ENCODE measurements around the gene EVL.

The EVL gene

DNA sequence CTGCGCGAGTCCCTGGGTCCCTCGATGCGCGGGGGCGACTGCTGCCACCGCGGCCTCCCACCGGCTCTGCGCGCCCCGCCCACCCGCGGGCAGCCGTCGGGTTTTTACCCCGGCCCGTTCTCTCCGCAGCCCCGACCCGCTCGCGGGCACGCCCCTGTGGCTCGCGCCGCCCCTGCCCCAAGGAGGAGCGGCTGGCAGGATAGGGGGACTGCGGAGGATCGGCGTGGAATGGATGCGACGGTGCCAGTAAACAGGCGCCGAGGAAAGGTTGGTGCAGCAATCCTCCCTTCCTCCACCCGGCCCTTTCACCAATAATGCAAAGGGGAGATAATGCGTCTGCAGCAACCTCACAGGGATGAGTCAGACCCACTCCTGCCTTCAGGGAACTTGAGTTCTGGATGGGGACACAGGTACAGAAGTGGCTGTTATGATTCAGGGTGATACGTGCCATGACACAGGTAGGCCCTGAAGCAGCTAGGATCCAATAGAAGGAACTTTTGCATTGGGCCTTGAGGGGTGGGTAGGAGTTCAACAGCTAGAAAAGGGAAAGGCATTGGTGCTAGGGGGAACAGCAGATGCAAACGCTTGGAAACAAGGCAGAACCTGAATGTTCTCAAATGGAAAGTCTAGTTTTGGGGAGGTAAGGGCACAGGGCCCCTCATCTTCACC is 94.8 kb downstream of the EVL start:
- TF ChIP-seq GATA3 (IDR thresholded peaks at IDR 0.05; ENCODE audit: low read depth, low read length) (no peak), GATA2 (IDR thresholded peaks at IDR 0.05; ENCODE audit: low read depth, low read length) (no peak)

DNA sequence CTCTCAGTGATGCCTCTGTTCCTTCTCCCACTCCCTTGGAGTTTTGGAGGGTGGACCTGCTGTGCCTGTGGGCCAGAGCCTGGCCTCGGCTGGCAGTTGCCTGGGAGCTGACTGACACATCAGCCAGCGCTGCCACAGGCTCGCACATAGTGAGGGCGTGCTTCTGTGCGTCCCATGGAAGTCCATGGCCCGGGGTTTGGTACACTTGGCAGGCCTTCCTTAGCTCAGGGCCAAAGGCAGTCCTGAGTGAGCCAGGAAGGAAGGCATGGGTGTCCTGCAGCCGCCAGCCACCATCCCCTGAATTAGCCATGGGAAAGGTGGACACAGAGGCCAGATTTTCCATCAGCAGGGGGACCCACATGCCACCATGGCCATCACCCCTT is 95.3 kb downstream of the EVL start:
- TF ChIP-seq GATA3 (IDR thresholded peaks at IDR 0.05; ENCODE audit: low read depth, low read length), result no peak
- no peak for TF ChIP-seq GATA2 (IDR thresholded peaks at IDR 0.05; ENCODE audit: low read depth, low read length)

DNA sequence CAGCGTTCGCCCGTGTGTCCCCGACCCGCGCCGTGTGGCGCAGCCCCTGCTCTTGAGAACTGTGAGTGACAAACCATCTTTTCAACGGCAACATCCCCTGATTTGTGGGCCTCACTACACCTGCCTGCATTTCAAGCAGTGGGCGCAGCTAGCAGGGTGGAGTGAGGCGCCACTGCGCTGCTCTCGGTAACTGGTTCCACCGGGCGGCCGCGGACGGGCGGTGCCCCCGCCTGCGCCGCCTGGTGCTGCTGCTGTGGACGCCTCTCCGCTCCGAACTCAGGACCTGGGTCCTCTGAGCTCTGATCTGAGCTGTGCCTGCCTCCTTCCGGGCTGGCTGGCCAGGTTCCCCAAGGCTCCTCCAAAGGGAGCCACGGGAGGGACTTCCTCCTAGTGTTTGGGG is 100.2 kb downstream of the EVL start:
- no peak for TF ChIP-seq GATA2 (IDR thresholded peaks at IDR 0.05; ENCODE audit: low read depth, low read length)

DNA sequence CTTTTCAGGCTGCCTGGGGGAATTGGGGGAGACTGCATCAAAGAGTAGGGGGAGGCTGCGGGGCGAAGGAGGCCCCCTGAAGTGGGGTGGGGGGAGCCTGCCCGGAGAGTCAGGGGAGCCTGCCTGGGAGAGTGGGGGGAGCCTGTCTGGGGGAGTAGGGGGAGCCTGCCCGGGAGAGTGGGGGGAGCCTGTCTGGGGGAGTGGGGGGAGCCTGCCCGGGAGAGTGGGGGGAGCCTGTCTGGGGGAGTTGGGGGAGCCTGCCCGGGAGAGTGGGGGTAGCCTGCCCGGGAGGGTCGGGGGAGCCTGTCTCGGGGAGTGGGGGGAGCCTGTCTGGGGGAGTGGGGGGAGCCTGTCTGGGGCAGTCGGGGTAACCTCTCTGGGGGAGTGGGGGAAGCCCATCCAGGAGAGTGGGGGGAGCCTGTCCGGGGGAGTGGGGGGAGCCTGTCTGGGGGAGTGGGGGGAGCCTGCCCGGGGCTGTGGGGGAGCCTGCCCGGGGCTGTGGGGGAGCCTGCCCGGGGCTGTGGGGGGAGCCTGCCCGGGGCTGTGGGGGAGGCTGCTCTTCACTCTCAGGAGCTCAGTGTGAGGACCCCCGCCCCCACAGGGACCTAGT is 100.7 kb downstream of the EVL start:
- TF ChIP-seq GATA2 (IDR thresholded peaks at IDR 0.05; ENCODE audit: low read depth, low read length), result no peak
- TF ChIP-seq GATA3 (IDR thresholded peaks at IDR 0.05; ENCODE audit: low read depth, low read length), result no peak

DNA sequence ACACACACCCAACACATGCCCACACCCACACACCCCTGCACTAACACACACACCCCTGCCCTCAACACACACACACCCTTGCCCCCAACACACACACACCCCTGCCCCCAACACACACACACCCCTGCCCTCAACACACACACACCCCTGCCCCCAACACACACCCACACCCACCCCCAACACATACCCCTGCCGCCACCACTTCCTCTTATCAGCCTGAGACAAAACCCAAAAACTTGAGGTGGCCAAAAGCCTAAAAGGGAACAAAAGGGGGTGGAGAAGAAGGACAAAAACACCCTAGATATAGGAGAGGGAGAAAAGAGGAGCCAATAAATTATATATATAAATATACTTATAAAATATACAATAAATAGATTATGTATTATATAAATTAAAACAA is 103.3 kb downstream of the EVL start:
- no peak for TF ChIP-seq GATA2 (IDR thresholded peaks at IDR 0.05; ENCODE audit: low read depth, low read length)
- no peak for TF ChIP-seq GATA3 (IDR thresholded peaks at IDR 0.05; ENCODE audit: low read depth, low read length)

DNA sequence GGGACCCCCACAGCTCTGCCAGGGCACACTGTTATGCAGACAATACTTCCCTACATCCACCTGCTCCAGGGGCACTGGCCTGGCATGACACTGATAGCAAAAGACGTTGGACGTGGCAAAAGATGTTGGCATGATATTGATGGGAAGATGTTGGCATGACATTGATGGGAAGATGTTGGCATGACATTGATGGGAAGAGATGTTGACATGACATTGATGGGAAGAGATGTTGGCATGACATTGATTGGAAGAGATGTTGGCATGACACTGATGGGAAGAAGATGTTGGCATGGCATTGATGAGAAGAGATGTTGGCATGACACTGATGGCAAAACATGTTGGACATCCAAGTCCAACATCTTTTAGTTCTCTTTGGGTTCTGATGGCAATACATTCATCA is 105.7 kb downstream of the EVL start:
- no peak for TF ChIP-seq GATA3 (IDR thresholded peaks at IDR 0.05; ENCODE audit: low read depth, low read length)
- no peak for TF ChIP-seq GATA2 (IDR thresholded peaks at IDR 0.05; ENCODE audit: low read depth, low read length)

DNA sequence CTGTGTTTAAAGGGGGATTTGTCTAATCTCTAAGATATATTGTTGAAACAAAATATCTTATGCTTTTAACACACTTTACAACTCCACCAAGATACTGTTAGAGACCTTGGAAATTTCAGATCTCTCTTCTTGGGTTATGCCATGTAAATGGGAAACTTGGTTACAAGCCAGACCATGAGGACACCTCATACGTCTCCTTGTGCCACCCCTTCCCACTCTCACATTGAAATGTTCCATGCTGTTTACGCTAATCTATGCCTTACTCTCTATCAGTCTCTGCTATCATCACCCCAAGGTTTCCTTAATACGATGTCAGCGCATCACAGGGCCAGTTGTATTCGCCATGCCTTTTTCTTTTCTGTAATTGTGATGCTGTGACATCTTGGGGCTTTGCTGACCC is 107.6 kb downstream of the EVL start:
- TF ChIP-seq GATA2 (IDR thresholded peaks at IDR 0.05; ENCODE audit: low read depth, low read length), result no peak
- TF ChIP-seq GATA3 (IDR thresholded peaks at IDR 0.05; ENCODE audit: low read depth, low read length), result no peak

DNA sequence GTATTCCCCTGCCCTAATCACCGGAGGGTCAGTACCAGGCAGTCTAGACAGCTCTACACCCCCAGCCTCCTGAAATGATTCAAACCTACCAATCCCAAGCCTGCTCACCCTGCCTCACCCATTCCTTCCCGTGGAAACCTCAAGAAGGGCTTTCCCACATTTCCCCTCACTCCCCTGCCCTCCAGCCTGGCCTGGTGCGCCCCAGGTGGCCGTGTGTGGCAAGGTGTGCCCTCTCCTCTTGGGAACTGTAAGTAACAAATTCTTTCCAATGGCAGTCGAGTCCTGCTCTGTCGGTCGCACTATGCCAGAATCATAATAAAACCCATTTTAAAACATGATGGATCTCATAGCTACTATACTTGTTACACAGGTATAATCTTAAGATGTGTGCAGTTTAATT is 108.1 kb downstream of the EVL start:
- no peak for TF ChIP-seq GATA3 (IDR thresholded peaks at IDR 0.05; ENCODE audit: low read depth, low read length)
- no peak for TF ChIP-seq GATA2 (IDR thresholded peaks at IDR 0.05; ENCODE audit: low read depth, low read length)

DNA sequence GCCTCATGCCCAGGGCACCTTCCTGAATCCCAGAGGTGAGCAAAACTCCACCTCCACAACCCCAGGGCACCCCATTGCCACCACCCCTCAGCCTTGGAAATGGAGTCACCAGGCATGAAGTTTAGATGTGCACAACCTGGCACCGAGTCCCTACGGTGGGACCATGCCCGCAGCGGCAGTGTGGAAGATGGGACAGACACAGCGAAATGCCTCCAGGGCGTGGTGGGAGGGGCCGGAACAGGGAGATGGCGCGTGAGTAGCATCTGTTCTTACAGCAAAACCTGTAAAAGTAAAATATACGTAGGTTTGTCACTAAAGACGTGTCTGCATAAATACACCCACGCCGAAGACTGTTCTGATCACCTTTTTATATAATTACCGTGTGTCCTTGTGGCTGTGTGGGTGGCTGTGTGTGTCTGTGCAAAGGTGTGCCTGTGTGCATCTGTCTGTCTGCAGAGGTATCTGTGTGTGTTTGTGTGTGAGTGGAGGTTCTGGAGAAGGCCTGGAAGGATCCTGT is 111.6 kb downstream of the EVL start:
- no peak for TF ChIP-seq GATA3 (IDR thresholded peaks at IDR 0.05; ENCODE audit: low read depth, low read length)
- no peak for TF ChIP-seq GATA2 (IDR thresholded peaks at IDR 0.05; ENCODE audit: low read depth, low read length)

DNA sequence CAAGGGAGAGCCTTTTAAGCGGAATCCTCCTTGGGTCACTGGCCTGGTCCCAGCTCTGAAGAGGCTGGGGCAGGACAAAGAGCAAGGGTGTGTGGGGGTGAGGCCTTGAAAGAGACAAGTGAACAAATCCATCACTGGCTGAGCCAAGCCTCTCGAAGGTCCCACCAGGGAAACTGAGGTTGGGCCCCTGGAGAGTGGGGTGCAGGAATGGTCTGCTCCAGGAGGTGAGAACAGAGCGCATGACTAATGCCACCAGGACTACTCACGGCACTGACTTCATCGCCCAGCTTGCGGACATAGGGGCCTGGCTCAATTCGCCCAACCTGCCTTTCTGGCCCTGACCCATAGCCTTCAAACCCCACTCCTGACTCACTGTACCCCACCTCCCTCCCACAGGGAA is 113.5 kb downstream of the EVL start:
- TF ChIP-seq GATA3 (IDR thresholded peaks at IDR 0.05; ENCODE audit: low read depth, low read length), result no peak
- TF ChIP-seq GATA2 (IDR thresholded peaks at IDR 0.05; ENCODE audit: low read depth, low read length), result no peak

DNA sequence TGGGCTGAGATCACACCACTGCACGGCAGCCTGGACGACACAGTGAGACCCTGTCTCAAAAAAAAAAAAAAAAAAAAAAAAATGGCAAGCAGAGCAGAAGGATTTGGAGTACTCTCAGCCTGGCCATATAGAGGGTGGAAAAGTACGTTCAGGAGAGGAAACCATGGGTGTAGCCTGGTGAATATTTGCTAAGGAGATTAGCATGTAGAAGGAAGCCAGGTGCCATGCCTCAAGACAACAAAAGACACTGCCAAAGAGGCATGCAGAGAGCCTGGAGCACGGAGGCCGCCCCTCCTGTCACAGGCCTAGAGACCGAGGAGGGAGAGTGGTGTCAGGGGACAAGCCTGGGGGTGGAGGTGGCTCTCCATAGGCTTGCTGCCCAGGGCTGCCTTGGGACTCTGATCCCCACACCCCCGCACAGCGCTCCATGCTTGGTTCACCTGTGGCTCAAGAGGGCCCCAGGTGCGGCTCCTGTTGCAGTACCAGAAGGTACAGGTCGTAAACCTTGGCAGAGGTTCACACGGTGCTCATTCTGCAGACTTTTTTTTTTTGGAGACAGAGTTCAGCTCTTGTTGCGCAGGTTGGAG is 122.1 kb downstream of the EVL start:
- no peak for TF ChIP-seq GATA3 (IDR thresholded peaks at IDR 0.05; ENCODE audit: low read depth, low read length)
- no peak for TF ChIP-seq GATA2 (IDR thresholded peaks at IDR 0.05; ENCODE audit: low read depth, low read length)

DNA sequence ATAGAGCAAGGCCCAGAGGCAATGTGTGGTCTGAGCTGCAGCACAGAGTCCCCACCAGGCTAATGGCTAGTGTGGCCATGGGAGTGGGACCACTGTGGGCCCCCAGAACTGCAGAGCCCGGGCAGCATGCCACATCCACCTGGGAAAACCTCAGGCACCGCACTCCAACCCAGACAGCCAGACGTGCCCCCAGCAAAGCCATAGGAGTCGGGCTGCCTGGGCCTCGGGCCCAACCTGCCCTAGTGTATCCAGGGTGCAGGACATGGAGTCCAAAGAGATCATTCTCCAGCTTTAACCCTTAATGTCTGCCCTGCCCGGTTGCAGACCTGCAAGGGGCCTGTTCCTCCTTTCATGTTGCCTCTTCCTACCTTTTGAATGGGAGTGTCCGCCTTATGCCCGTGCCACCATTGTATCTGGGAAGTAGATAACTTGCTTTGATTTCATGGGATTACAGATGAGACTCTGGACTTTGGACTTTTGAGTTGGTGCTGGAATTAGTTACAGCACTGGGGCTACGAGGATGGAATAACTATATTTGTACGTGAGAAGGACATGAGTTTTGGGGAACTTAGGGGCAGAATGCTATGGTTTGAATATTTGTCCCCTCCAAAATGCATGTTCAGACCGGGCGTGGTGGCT is 123.3 kb downstream of the EVL start:
- no peak for TF ChIP-seq GATA2 (IDR thresholded peaks at IDR 0.05; ENCODE audit: low read depth, low read length)
- no peak for TF ChIP-seq GATA3 (IDR thresholded peaks at IDR 0.05; ENCODE audit: low read depth, low read length)

DNA sequence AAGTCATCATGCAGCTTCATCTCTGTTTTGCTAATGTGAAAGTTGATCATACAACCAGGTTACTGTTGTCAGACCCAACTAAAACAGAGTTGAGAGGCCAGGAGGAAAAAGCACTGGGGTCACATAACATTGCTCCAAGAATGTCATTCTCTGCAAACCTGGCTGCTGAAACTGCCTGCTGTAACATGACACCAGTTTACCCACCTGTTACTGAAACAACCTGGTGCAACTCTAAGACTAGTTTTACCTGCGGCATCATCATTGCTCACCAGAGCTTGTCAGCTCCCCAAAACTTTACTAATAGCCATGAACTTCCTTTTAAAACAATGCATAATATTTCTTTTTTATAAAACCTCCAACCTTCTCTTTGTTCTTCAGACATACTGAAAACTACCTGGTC is 124.9 kb downstream of the EVL start:
- TF ChIP-seq GATA2 (IDR thresholded peaks at IDR 0.05; ENCODE audit: low read depth, low read length), result no peak
- TF ChIP-seq GATA3 (IDR thresholded peaks at IDR 0.05; ENCODE audit: low read depth, low read length), result no peak

DNA sequence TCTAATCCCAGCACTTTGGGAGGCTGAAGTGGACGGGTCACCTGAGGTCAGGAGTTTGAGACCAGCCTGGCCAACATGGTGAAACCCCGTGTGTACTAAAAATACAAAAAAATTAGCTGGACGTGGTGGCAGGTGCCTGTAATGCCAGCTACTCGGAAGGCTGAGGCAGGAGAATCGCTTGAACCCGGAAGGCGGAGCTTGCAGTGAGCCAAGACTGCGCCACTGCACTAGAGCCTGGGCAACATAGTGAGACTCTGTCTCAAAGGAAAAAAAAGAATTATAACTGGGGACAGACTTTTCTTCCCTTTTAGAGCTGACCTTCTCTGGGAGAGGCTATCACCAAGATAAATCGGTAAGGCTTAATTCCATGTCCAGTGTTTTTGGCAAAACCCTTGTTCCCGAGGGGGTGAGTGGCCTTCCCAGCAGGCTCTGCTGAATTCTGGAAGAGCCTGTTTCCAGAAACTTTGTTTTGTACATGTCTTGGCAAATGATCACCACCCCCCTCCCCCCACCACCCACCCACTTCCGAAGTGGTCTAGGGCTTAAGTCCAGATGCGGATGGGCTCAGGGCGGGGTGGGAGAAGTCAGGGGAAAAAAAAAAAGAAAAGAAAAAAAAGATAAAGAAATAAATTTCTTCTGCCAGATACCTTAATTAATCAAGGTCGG is 126.5 kb downstream of the EVL start:
- no peak for TF ChIP-seq GATA2 (IDR thresholded peaks at IDR 0.05; ENCODE audit: low read depth, low read length)
- no peak for TF ChIP-seq GATA3 (IDR thresholded peaks at IDR 0.05; ENCODE audit: low read depth, low read length)
